Measurements from ENCODE around the gene SERPINB1.

SERPINB1 gene

GRCh38 chr6:2844008-2844407, 2.3 kb upstream of the SERPINB1 start:
- no peak for DNase-seq

- no peak for DNase-seq
Measured at GRCh38 chr6:2843138-2843740, 1.6 kb upstream of the SERPINB1 start.

GRCh38 chr6:2842139-2842552, 483 bp upstream of the SERPINB1 start:
- DNase-seq: no peak

DNA sequence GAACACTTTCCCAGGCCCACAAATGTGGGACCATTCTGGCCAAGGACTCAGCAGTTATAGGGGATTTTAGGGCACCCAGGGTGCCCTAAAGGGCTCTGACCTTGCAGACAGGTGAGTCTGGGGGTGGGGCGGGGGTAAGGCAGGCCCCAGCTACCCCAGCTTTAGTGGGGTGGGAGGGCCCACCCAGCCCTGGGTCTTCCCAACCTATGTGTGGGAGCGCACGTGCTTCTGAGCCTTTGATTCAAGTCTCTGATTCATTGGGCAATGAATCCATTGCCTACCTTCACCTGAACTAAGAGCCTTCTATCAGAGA, 958 bp downstream of the SERPINB1 start:
- DNase-seq: no peak

- no peak for DNase-seq
Measured at GRCh38 chr6:2839982-2840748, 1.5 kb downstream of the SERPINB1 start.

DNA sequence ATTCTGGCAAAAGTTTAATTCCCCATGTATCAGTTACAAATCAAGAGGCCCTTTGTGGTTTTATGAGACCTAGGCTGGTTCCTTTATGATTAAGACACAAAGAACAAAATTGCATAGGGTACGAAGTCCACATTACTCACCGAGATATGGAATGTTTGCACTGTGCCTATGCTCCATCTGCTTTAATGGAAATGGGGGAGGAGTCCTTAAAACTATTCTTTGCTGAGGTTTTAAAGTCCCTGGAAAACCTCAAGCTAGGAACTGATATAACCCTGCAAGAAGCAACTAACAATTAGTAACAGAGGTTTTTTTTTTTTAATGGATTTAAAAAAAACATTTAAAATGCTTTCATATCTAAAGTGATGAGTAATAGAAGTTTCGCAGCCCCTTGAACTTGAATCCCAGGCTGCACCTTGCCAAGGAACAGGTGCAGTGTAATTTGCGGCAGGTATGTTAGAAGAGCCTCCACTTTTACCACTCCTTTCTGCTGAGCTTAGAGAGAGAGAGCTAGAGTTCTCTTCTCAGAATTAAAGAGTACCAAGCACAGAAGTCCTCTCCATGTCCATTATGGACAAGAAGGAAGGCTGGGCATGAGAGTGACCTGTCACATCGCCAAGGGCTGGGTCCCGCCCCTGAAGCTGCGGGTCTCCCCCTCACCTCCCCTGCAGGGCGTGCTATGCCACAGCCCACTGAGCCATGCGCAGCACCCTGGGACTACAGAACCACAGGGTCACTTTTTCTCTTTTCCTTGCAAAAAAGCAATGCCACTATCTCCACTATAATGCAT, 2.3 kb downstream of the SERPINB1 start:
- DNase-seq: no peak

- DNase-seq: no peak
Measured at GRCh38 chr6:2838251-2838650, 3.4 kb downstream of the SERPINB1 start.

DNA sequence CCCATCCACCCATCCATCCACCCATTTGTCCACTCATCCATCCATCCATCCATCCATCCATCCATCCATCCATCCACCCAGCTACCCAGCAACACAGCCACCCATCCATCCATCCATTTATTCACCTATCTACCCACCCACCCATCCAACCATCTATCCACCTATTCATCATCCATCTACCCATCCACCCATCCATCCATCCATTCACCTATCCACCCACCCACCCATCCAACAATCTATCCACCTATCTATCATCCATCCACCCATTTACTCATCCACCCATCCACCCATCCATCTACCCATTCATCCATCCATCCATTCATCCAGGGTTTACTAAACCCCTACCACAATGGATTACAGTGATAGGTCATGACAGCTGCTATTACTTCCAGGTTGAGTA, 7.4 kb downstream of the SERPINB1 start:
- no peak for DNase-seq

- no peak for DNase-seq
Measured at GRCh38 chr6:2831392-2831791, 10.3 kb downstream of the SERPINB1 start.

DNA sequence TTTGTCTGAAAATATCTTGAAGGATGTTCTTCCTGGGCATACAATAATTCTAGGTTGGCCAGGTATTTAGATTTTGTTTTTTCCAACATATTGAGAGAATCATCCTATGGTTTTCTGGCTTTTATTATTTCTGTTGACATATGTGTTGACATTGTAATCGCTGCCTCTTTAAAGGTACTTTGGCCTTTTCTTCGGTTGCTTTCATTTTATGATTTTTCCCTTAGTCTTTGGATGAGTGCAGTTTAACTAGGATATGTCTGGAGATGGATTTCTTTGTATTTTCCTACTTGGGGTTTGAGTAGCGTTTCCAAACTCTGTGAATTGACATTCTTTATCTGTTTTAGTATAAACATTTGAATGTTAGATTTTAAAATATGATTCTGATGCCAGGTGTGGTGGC, 11.5 kb downstream of the SERPINB1 start:
- DNase-seq: no peak

GRCh38 chr6:2829253-2829652, 12.4 kb downstream of the SERPINB1 start:
- DNase-seq: no peak

DNA sequence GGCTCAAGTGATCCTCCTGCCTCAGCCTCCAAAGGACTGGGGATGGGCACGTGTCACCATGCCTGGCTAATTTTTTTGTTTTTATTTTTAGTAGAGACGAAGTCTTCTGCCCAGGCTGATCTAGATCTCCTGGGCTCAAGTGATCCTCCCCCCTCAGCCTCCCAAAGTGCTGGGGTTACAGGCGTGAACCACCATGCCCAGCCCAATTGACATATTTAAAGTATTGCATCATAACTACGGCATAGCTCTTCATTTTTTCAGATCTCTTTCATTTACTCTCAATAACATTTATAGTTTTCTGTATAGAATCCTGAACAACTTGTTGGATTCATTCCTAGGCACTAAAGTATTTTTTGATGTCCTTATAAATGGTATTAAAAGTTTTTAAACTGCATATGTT, 13.0 kb downstream of the SERPINB1 start:
- DNase-seq: no peak

DNA sequence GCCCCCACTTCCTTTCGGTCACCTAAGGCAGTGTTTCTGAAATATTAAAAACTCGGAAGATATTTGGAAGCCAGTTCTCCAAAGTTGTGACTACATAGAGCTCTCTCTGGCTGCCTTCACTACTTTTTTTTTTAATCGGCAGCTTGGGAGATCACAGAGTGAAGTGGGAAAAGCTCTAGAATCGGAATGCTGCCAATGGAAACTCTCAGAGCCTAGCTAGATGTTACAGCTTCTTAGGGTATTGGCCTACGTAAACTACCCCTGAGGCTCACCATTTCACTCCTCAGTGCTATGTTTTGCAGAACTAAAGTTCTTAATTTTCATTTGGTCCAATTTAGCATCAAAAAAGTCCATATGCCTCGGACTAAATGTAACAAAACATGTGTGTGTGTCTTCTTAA, 14.5 kb downstream of the SERPINB1 start:
- no peak for DNase-seq

DNA sequence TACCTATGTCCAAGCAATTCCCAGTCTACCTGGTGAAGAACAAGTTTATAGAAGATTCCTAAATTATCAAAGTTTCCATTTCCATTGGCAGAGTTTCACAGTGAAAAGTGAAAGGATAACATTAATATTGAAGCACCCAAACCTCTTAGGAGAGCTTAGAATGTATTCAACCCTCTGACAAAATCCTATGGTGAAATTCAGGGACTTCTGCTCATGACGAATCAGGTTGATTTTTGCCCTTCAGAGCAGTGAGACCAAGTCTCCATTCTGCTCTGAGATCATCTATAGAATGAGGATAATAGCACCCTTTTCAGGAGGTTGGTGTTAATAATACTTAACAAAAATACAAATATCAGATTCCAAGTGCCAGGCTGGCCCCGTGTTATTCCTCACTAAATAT, 15.5 kb downstream of the SERPINB1 start:
- DNase-seq: no peak

DNA sequence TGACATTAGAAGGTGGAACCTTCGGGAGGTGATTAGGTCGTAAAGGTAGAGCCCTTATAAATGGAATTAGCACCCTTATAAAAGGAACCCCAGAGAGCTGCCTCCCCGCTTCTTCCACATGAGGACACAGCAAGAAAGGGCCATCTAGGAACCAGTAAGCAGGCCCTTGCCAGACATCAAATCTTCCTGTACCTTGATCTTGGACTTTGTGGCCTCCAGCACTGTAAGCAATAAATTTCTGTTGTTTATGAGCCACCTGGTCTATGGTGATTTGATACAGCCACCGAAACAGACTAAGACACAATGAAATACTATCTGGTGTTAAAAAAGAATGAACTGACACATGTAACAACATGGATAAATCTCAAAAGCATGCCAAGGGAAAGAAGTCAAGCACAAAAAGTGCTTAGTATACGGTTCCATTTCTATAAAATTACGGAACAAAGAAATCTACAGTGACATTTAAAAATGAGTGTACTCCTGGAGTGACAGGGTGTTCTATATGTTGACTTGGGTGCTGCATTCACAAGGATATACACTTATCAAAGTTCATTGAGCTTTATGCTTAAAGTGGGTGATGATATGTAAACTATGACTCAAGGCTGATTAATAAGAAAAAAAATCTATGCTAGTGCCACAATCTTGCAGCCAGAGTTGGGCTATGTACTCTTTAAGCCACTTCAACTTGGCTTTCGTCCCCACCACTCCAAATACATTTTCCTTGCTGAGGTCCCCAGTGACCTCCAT, 18.4 kb downstream of the SERPINB1 start:
- DNase-seq: no peak

DNA sequence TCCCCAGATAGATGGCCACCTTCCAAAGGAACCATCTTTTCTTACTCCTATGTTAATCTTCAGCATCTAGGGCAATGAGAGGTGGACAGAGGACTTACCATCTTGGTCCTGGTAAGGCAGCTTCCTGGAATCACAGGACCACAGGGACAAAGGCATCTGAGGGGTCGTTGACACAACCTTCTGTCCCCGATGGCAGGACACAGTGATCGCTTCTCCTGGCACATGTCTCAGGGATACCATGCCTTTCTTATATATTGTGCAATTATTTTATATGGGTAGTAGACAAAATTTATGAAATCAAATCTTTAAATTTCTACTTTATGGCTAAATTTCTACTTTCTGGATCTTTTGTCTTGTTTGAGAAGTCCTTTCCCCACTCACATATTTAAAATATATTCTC, 20.1 kb downstream of the SERPINB1 start:
- no peak for DNase-seq

DNA sequence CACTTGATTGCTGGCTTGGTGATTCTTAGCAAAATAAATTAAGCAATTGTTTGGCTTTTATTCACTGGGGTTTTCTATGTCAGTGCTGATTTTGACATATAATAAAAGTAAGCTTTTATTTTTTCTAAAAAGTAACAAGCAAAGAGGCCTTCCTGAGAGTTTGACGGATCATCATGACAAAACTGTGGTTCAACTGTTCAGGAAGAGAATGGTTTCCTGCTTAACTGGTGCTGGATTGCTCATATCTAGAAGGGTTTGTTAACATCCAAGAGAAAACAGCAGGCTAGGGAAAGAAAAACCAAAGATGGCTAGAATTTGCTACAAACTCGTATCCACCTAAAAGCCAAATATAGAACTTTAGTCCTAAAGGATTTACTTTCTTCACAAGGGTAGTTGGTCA, 21.2 kb downstream of the SERPINB1 start:
- no peak for DNase-seq

DNA sequence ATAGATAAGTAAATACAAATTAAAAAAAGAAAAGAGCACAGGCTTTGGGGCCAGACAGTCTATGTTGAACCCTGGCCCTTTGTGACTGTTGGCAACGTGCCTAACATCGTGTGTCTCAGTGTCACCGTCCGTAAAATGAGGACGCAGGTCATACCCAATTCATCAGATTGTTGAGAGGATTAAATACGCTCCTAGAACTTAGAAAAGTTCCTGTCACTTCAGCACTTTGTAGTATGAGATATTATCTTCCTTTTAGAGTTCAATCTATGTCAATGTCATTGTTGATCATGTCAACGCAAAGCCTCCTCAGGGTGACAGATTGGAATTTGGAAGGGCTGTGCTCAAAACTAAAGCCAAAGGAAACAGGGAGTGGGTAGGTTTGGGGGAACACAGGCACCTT, 21.7 kb downstream of the SERPINB1 start:
- DNase-seq: no peak

GRCh38 chr6:2819115-2819514, 22.5 kb downstream of the SERPINB1 start:
- no peak for DNase-seq

GRCh38 chr6:2818593-2818992, 23.1 kb downstream of the SERPINB1 start:
- no peak for DNase-seq

- no peak for DNase-seq
Measured at GRCh38 chr6:2817903-2818443, 23.7 kb downstream of the SERPINB1 start.

DNA sequence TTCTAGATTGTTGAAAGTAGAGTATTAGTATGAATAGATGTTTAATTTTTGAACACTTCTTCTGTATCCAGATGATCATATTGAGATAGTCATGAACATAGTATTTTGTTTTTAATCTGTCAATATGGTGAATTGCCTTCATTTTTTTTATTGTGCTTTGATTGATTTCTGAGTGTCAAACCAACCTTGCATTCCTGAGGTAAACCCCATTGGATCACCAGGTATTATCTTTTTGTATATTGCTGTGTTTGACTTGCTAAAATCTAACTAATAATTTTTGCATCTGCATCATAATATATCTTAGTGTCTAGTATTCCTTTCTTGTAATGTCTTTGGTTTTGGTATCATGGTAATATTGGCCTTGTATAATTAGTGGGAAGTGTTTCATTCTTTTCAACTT, 25.5 kb downstream of the SERPINB1 start:
- no peak for DNase-seq

DNA sequence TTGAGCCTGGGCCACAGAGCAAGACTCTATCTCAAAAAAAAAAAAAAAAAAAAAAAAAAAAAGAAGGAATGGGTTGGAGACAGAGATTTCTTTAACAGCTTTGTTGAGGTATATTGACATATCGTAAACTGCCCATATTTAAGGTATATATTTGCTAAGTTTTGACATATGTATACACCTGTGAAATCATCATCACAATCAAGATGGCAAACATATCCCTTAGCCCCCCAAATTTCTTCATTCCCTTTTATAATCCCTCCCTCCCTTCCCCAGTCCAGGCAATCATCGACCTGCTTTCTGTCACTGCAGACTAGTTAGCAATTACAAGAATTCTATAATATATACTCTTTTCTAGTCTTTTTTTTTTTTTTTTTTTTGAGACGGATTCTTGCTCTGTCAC, 29.0 kb downstream of the SERPINB1 start:
- no peak for DNase-seq
